ENCODE data around the gene RCVRN.

Gene RCVRN

GRCh38 chr17:9890124-9890523, 14.9 kb downstream of the RCVRN start:
- ChIA-PET CTCF (no interaction called here), POLR2A (no interaction called here)
- 0% methylated on average over 2 of the region's 2 CpGs for WGBS (ENCODE audit: insufficient coverage)

GRCh38 chr17:9887508-9887907, 17.6 kb downstream of the RCVRN start:
- ChIA-PET POLR2A (no interaction called here), CTCF (no interaction called here)
- peaks cover 0 to 2% (median 0%) of the 10 kb centered on the region in 5 experiments for H3K27me3 ChIP-seq (replicated peaks in 2 of 5; ENCODE audit: control insufficient read depth in 4 of 5, insufficient read depth in 5 of 5, low read length in 4 of 5)
- 98% methylated on average over 8 of the region's 8 CpGs for WGBS (ENCODE audit: insufficient coverage)
- H3K36me3 ChIP-seq (ENCODE audit: control insufficient read depth in 4 of 4, insufficient read depth in 4 of 4, low read length in 3 of 4): no peaks in the 10 kb centered on the region
- no peak overlapping the region for H3K27ac ChIP-seq (ENCODE audit: insufficient read depth in 1 of 2, low read depth in 1 of 2, low read length in 2 of 2, poor library complexity in 1 of 2, severe bottlenecking in 2 of 2)
- no peak overlapping the region for H3K4me3 ChIP-seq (ENCODE audit: control insufficient read depth in 1 of 7, extremely low read depth in 1 of 7, insufficient read depth in 4 of 7, low read depth in 2 of 7, low read length in 6 of 7)
- DNase-seq: no peak
- H3K9me3 ChIP-seq (ENCODE audit: control extremely low read depth in 1 of 5, control insufficient read depth in 4 of 5, insufficient read depth in 2 of 5, low read depth in 1 of 5, low read length in 4 of 5): peaks cover 4 to 12% (median 6%) of the 10 kb centered on the region in 5 experiments
- H3K4me1 ChIP-seq (ENCODE audit: control extremely low read depth in 1 of 4, control insufficient read depth in 4 of 4, insufficient read depth in 4 of 4, low read length in 3 of 4): no peaks in the 10 kb centered on the region

More at GRCh38 chr17:9890124-9890523, 14.9 kb downstream of the RCVRN start:
- peak in 2 of 3 donors; percentile 6 to 22 for DNase-seq
- no peak overlapping the region for H3K4me3 ChIP-seq (ENCODE audit: control insufficient read depth in 1 of 7, extremely low read depth in 1 of 7, insufficient read depth in 4 of 7, low read depth in 2 of 7, low read length in 6 of 7)
- H3K27ac ChIP-seq (ENCODE audit: insufficient read depth in 1 of 2, low read depth in 1 of 2, low read length in 2 of 2, poor library complexity in 1 of 2, severe bottlenecking in 2 of 2): no peak overlapping the region
- H3K36me3 ChIP-seq (ENCODE audit: control insufficient read depth in 4 of 4, insufficient read depth in 4 of 4, low read length in 3 of 4): no peaks in the 10 kb centered on the region
- H3K27me3 ChIP-seq (replicated peaks in 2 of 5; ENCODE audit: control insufficient read depth in 4 of 5, insufficient read depth in 5 of 5, low read length in 4 of 5): peaks cover 0 to 4% (median 0%) of the 10 kb centered on the region in 5 experiments
- H3K9me3 ChIP-seq (ENCODE audit: control extremely low read depth in 1 of 5, control insufficient read depth in 4 of 5, insufficient read depth in 2 of 5, low read depth in 1 of 5, low read length in 4 of 5): peaks cover 0 to 7% (median 0%) of the 10 kb centered on the region in 5 experiments
- H3K4me1 ChIP-seq (ENCODE audit: control extremely low read depth in 1 of 4, control insufficient read depth in 4 of 4, insufficient read depth in 4 of 4, low read length in 3 of 4): no peaks in the 10 kb centered on the region

GRCh38 chr17:9886141-9886930, 18.7 kb downstream of the RCVRN start:
- no peaks in the 10 kb centered on the region for H3K4me1 ChIP-seq (ENCODE audit: control extremely low read depth in 1 of 4, control insufficient read depth in 4 of 4, insufficient read depth in 4 of 4, low read length in 3 of 4)
- no peaks in the 10 kb centered on the region for H3K36me3 ChIP-seq (ENCODE audit: control insufficient read depth in 4 of 4, insufficient read depth in 4 of 4, low read length in 3 of 4)
- no peak overlapping the region for H3K27ac ChIP-seq (ENCODE audit: insufficient read depth in 1 of 2, low read depth in 1 of 2, low read length in 2 of 2, poor library complexity in 1 of 2, severe bottlenecking in 2 of 2)
- CTCF ChIA-PET: no interaction called here
- POLR2A ChIA-PET: no interaction called here
- H3K27me3 ChIP-seq (replicated peaks in 2 of 5; ENCODE audit: control insufficient read depth in 4 of 5, insufficient read depth in 5 of 5, low read length in 4 of 5): peaks cover 0 to 2% (median 0%) of the 10 kb centered on the region in 5 experiments
- no peak for DNase-seq
- peaks cover 6 to 18% (median 10%) of the 10 kb centered on the region in 5 experiments for H3K9me3 ChIP-seq (ENCODE audit: control extremely low read depth in 1 of 5, control insufficient read depth in 4 of 5, insufficient read depth in 2 of 5, low read depth in 1 of 5, low read length in 4 of 5)
- WGBS (ENCODE audit: insufficient coverage): 98% methylated on average over 5 of the region's 5 CpGs
- no peak overlapping the region for H3K4me3 ChIP-seq (ENCODE audit: control insufficient read depth in 1 of 7, extremely low read depth in 1 of 7, insufficient read depth in 4 of 7, low read depth in 2 of 7, low read length in 6 of 7)

GRCh38 chr17:9883451-9883850, 21.6 kb downstream of the RCVRN start:
- H3K27ac ChIP-seq (ENCODE audit: insufficient read depth in 1 of 2, low read depth in 1 of 2, low read length in 2 of 2, poor library complexity in 1 of 2, severe bottlenecking in 2 of 2): no peak overlapping the region
- H3K36me3 ChIP-seq (ENCODE audit: control insufficient read depth in 4 of 4, insufficient read depth in 4 of 4, low read length in 3 of 4): no peaks in the 10 kb centered on the region
- H3K4me3 ChIP-seq (ENCODE audit: control insufficient read depth in 1 of 7, extremely low read depth in 1 of 7, insufficient read depth in 4 of 7, low read depth in 2 of 7, low read length in 6 of 7): no peak overlapping the region
- ChIA-PET POLR2A (no interaction called here), CTCF (no interaction called here)
- peaks cover 6 to 20% (median 10%) of the 10 kb centered on the region in 5 experiments for H3K9me3 ChIP-seq (ENCODE audit: control extremely low read depth in 1 of 5, control insufficient read depth in 4 of 5, insufficient read depth in 2 of 5, low read depth in 1 of 5, low read length in 4 of 5)
- no peak for DNase-seq
- no peaks in the 10 kb centered on the region for H3K4me1 ChIP-seq (ENCODE audit: control extremely low read depth in 1 of 4, control insufficient read depth in 4 of 4, insufficient read depth in 4 of 4, low read length in 3 of 4)
- H3K27me3 ChIP-seq (replicated peaks in 2 of 5; ENCODE audit: control insufficient read depth in 4 of 5, insufficient read depth in 5 of 5, low read length in 4 of 5): no peaks in the 10 kb centered on the region

- CTCF ChIA-PET: no interaction called here
- 38% methylated on average over 3 of the region's 3 CpGs for WGBS (ENCODE audit: insufficient coverage)
- Histone ChIP-seq H3K4me1 (ENCODE audit: control extremely low read depth in 1 of 4, control insufficient read depth in 4 of 4, insufficient read depth in 4 of 4, low read length in 3 of 4) (no peaks in the 10 kb centered on the region), H3K4me3 (ENCODE audit: control insufficient read depth in 1 of 7, extremely low read depth in 1 of 7, insufficient read depth in 4 of 7, low read depth in 2 of 7, low read length in 6 of 7) (no peak overlapping the region), H3K36me3 (ENCODE audit: control insufficient read depth in 4 of 4, insufficient read depth in 4 of 4, low read length in 3 of 4) (no peaks in the 10 kb centered on the region), H3K27me3 (replicated peaks in 2 of 5; ENCODE audit: control insufficient read depth in 4 of 5, insufficient read depth in 5 of 5, low read length in 4 of 5) (peaks cover 0 to 3% (median 0%) of the 10 kb centered on the region in 5 experiments), H3K9me3 (ENCODE audit: control extremely low read depth in 1 of 5, control insufficient read depth in 4 of 5, insufficient read depth in 2 of 5, low read depth in 1 of 5, low read length in 4 of 5) (peaks cover 6 to 20% (median 9%) of the 10 kb centered on the region in 5 experiments), H3K27ac (ENCODE audit: insufficient read depth in 1 of 2, low read depth in 1 of 2, low read length in 2 of 2, poor library complexity in 1 of 2, severe bottlenecking in 2 of 2) (no peak overlapping the region)
- peak in 1 of 3 donors; percentile 27 for DNase-seq
- POLR2A ChIA-PET: no interaction called here
These were observed 24.5 kb downstream of the RCVRN start for GRCh38 chr17:9880582-9880999.

GRCh38 chr17:9878786-9879525, 26.1 kb downstream of the RCVRN start:
- 86% methylated on average over 2 of the region's 8 CpGs for WGBS (ENCODE audit: insufficient coverage)
- H3K36me3 ChIP-seq (ENCODE audit: control insufficient read depth in 4 of 4, insufficient read depth in 4 of 4, low read length in 3 of 4): no peaks in the 10 kb centered on the region
- no peak for DNase-seq
- no peak overlapping the region for H3K4me3 ChIP-seq (ENCODE audit: control insufficient read depth in 1 of 7, extremely low read depth in 1 of 7, insufficient read depth in 4 of 7, low read depth in 2 of 7, low read length in 6 of 7)
- CTCF ChIA-PET: no interaction called here
- POLR2A ChIA-PET: no interaction called here
- H3K27me3 ChIP-seq (replicated peaks in 2 of 5; ENCODE audit: control insufficient read depth in 4 of 5, insufficient read depth in 5 of 5, low read length in 4 of 5): peaks cover 0 to 4% (median 2%) of the 10 kb centered on the region in 5 experiments
- H3K9me3 ChIP-seq (ENCODE audit: control extremely low read depth in 1 of 5, control insufficient read depth in 4 of 5, insufficient read depth in 2 of 5, low read depth in 1 of 5, low read length in 4 of 5): peaks cover 0 to 19% (median 7%) of the 10 kb centered on the region in 5 experiments
- no peak overlapping the region for H3K27ac ChIP-seq (ENCODE audit: insufficient read depth in 1 of 2, low read depth in 1 of 2, low read length in 2 of 2, poor library complexity in 1 of 2, severe bottlenecking in 2 of 2)
- no peaks in the 10 kb centered on the region for H3K4me1 ChIP-seq (ENCODE audit: control extremely low read depth in 1 of 4, control insufficient read depth in 4 of 4, insufficient read depth in 4 of 4, low read length in 3 of 4)

- WGBS (ENCODE audit: insufficient coverage): 79% methylated on average over 2 of the region's 3 CpGs
- H3K4me1 ChIP-seq (ENCODE audit: control extremely low read depth in 1 of 4, control insufficient read depth in 4 of 4, insufficient read depth in 4 of 4, low read length in 3 of 4): no peaks in the 10 kb centered on the region
- peaks cover 0 to 4% (median 2%) of the 10 kb centered on the region in 5 experiments for H3K27me3 ChIP-seq (replicated peaks in 2 of 5; ENCODE audit: control insufficient read depth in 4 of 5, insufficient read depth in 5 of 5, low read length in 4 of 5)
- POLR2A ChIA-PET: no interaction called here
- CTCF ChIA-PET: no interaction called here
- no peaks in the 10 kb centered on the region for H3K36me3 ChIP-seq (ENCODE audit: control insufficient read depth in 4 of 4, insufficient read depth in 4 of 4, low read length in 3 of 4)
- H3K27ac ChIP-seq (ENCODE audit: insufficient read depth in 1 of 2, low read depth in 1 of 2, low read length in 2 of 2, poor library complexity in 1 of 2, severe bottlenecking in 2 of 2): no peak overlapping the region
- H3K4me3 ChIP-seq (ENCODE audit: control insufficient read depth in 1 of 7, extremely low read depth in 1 of 7, insufficient read depth in 4 of 7, low read depth in 2 of 7, low read length in 6 of 7): no peak overlapping the region
- no peak for DNase-seq
- peaks cover 0 to 14% (median 6%) of the 10 kb centered on the region in 5 experiments for H3K9me3 ChIP-seq (ENCODE audit: control extremely low read depth in 1 of 5, control insufficient read depth in 4 of 5, insufficient read depth in 2 of 5, low read depth in 1 of 5, low read length in 4 of 5)
These were observed 26.7 kb downstream of the RCVRN start for GRCh38 chr17:9878356-9878755.

Measured in common myeloid progenitor, CD34-positive (primary cell).